Amniotic epithelial cell (primary cell): ENCODE measurements around the gene IL1RAP.

Experiments
- DNase-seq: peaks from one replicate; pipeline ENCODE4 v3.0.0-alpha.2; 2010; ENCODE audit warnings: low read depth

Gene IL1RAP

GRCh38 chr3:190541560-190541959 lies 27.7 kb downstream of the IL1RAP start:
- no peak for DNase-seq

- no peak for DNase-seq
Observed at GRCh38 chr3:190542846-190543245, 29.0 kb downstream of the IL1RAP start.

GRCh38 chr3:190543671-190544070 lies 29.8 kb downstream of the IL1RAP start:
- no peak for DNase-seq

GRCh38 chr3:190545191-190545590 lies 31.3 kb downstream of the IL1RAP start:
- no peak for DNase-seq

- DNase-seq = peak; percentile 75
Observed at GRCh38 chr3:190546881-190547510, 33.1 kb downstream of the IL1RAP start.

GRCh38 chr3:190548031-190548656 lies 34.3 kb downstream of the IL1RAP start:
- no peak for DNase-seq

- no peak for DNase-seq
Observed at GRCh38 chr3:190552021-190552420, 38.1 kb downstream of the IL1RAP start.

- no peak for DNase-seq
Observed at GRCh38 chr3:190552969-190553759, 39.3 kb downstream of the IL1RAP start.

GRCh38 chr3:190554197-190554596 lies 40.3 kb downstream of the IL1RAP start:
- no peak for DNase-seq

GRCh38 chr3:190556351-190556750 lies 42.5 kb downstream of the IL1RAP start:
- DNase-seq = no peak

GRCh38 chr3:190557296-190557695 lies 43.4 kb downstream of the IL1RAP start:
- no peak for DNase-seq

- DNase-seq = no peak
Observed at GRCh38 chr3:190558316-190558715, 44.4 kb downstream of the IL1RAP start.

GRCh38 chr3:190558796-190559195 lies 44.9 kb downstream of the IL1RAP start:
- DNase-seq = no peak

GRCh38 chr3:190560013-190560895 lies 46.4 kb downstream of the IL1RAP start:
- DNase-seq = no peak

GRCh38 chr3:190562866-190563510 lies 49.1 kb downstream of the IL1RAP start:
- peak; percentile 54 for DNase-seq

- DNase-seq = no peak
Observed at GRCh38 chr3:190564175-190564574, 50.3 kb downstream of the IL1RAP start.

- DNase-seq = peak; percentile 100
Observed at GRCh38 chr3:190566043-190566933, 52.4 kb downstream of the IL1RAP start.

GRCh38 chr3:190568036-190568435 lies 54.2 kb downstream of the IL1RAP start:
- no peak for DNase-seq

GRCh38 chr3:190574473-190574872 lies 60.6 kb downstream of the IL1RAP start:
- no peak for DNase-seq

GRCh38 chr3:190575437-190576185 lies 61.7 kb downstream of the IL1RAP start:
- DNase-seq = no peak
